HTR-8/SVneo (cell line): ENCODE results near the gene SPDL1.

ENCODE experiments used
- DNase-seq: peaks from one replicate; pipeline ENCODE4 v3.0.0; 2011; ENCODE audit warnings: low spot score, mixed read lengths; ENCODE audit not compliant: insufficient read length
- FAIRE-seq: peaks from 2 replicates; lab custom pipeline; 2011; peaks lifted over from hg19 to GRCh38; lab: Jason Lieb, UNC

Gene SPDL1, protein sequence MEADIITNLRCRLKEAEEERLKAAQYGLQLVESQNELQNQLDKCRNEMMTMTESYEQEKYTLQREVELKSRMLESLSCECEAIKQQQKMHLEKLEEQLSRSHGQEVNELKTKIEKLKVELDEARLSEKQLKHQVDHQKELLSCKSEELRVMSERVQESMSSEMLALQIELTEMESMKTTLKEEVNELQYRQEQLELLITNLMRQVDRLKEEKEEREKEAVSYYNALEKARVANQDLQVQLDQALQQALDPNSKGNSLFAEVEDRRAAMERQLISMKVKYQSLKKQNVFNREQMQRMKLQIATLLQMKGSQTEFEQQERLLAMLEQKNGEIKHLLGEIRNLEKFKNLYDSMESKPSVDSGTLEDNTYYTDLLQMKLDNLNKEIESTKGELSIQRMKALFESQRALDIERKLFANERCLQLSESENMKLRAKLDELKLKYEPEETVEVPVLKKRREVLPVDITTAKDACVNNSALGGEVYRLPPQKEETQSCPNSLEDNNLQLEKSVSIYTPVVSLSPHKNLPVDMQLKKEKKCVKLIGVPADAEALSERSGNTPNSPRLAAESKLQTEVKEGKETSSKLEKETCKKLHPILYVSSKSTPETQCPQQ

GRCh38 chr5:169583424-169584220 is at the start of gene SPDL1:
Gene SPDL1, plus strand, starts transcription at chr5:169583773. Its CDS starts 4,644 bp downstream, at chr5:169588417.
- FAIRE-seq = no peak
- DNase-seq = peak; percentile 91

GRCh38 chr5:169534311-169534880 is 49.2 kb upstream of the SPDL1 start:
- FAIRE-seq = no peak
- DNase-seq = no peak

- no peak for FAIRE-seq
Observed at GRCh38 chr5:169534939-169535338, 48.6 kb upstream of the SPDL1 start.

DNA sequence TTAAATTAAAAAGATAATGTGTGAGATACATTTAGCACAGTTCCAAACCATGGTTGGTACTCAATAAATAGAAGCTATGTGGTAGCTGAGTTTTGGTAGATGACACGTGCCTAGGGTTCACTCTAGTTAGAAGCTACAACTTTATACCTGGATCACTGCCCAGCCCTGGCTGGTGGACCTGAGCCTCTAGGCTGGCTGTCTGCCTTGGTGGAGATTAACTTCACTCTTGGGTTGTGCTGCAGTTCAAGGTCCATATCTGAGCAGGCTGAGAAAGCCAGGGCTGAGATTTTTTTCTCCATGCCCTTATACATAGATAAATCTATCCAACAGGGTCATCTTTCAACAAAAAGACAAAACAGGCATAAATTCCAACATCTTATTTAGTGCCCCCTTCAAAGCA is 44.6 kb upstream of the SPDL1 start:
- DNase-seq (no peak), FAIRE-seq (no peak)

More at GRCh38 chr5:169534939-169535338, 48.6 kb upstream of the SPDL1 start:
- DNase-seq = no peak

DNA sequence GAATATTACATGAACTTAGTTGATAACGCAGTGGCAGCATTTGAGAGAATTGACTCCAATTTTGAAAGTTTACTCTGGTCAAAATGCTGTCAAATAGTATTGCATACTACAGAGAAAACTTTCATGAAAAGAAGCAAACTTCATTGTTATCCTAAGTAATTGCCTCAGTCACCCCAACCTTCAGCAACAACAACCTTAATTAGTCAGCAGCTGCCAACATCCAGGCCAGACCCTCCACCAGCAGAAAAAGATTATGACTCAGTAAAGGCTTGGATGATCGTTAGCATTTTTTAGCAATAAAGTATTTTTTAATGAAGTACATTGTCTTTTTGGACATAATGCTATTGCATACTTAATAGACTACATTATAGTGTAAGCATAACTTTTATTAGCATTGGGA is 40.8 kb upstream of the SPDL1 start:
- FAIRE-seq (no peak), DNase-seq (no peak)

DNA sequence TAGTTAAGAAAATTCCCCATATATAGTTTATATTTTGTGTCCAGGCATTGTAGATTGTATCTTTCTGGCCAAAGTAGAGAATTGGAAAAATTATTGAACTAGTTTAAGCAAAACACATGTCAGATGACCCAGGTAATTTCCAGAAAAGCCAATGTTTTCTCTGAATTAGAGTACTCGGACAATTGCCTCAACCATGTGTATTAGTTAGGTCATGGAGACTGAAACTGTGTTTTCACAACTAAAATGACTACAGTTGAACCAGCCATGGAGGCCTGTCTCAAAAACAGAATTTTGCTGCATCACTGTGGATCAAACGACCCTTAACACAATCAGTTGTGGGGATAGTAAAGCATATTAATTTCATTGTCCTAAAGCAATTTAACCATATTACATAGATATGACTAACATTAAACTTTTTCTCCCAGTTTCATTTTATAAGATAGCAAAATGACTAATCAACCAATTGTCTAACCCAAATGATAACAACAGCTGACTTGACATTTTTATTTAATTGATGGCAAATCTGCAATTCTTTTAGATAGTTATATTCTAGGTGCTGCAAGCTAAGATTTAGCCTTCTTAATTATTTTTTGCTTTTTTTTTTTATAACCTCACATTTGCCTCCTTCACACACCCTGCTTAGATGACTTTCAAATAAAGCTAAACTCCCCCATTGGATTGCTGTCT is 39.2 kb upstream of the SPDL1 start:
- DNase-seq (no peak), FAIRE-seq (no peak)

DNA sequence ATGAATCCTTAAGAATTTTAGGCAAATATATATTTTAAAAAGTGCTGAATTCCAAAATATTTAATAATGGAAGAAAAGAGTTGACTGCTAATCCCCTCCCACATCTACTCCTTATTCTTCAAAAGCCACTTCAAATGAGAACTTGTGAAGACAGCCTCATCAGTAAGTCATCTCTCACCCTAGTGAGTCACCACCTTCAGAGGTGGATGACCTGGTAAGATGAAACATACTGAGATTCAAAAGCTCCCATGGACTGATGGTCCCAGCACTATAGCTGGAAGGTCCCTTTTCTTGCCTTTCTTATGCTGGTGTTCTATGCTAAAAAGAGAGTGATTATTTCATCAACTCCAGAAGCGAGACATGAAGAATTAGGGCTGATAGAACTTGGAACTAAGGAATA is 37.8 kb upstream of the SPDL1 start:
- no peak for FAIRE-seq

GRCh38 chr5:169546346-169546745 is 37.2 kb upstream of the SPDL1 start:
- DNase-seq (no peak), FAIRE-seq (no peak)

More for the DNA sequence above, 37.8 kb upstream of the SPDL1 start:
- peak; percentile 6 for DNase-seq

DNA sequence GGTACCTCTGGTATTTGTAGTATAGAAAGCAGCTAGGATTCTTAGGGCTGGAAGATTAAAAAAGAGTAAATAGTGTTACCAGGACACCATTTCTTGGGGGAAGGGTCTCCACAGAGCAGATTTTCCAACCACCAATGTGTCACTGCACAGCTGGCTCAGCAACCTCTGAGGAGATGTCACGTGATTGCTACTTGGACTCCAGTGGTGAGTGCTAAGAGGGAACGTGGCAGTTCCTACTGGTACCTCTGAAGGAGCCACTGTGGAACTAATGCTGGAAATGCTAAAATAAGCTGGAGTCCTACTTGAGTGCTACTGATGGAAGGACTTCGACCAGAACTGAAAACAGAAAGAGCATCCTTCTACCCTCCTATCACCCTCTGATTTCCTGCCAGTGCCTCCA is 36.1 kb upstream of the SPDL1 start:
- FAIRE-seq = no peak

GRCh38 chr5:169548315-169548714 is 35.3 kb upstream of the SPDL1 start:
- FAIRE-seq = no peak
- peak; percentile 46 for DNase-seq

More for the DNA sequence above, 36.1 kb upstream of the SPDL1 start:
- DNase-seq = no peak

DNA sequence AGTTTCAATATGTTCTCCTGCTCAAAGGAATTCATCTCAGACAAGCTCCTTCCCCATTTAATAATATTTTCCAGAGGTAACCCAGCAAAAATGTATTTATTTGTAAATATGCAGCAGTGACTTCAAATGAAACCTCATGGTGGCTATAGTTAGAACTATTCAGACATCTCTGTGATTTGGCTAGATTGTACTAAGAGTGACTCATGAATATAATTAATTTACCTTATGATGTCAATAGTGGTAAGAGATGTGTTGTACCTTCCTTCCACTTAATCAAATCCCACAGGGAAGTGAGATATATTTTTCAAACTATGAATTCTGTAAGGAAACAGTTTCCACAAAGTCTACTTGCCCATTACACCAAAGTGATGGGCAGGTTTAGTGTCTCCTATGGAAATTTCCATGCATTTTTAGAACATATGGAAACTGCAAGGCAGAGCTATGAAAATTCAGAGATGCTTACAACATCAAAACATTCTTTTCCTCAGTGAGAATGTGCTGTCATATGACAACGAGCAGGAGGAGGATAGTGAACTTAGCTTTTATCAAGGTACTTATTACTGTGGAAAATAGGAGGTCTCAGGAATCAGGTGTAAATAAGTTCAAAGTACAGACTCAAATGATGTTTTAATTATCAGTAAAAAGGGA is 34.0 kb upstream of the SPDL1 start:
- DNase-seq (no peak), FAIRE-seq (no peak)

DNA sequence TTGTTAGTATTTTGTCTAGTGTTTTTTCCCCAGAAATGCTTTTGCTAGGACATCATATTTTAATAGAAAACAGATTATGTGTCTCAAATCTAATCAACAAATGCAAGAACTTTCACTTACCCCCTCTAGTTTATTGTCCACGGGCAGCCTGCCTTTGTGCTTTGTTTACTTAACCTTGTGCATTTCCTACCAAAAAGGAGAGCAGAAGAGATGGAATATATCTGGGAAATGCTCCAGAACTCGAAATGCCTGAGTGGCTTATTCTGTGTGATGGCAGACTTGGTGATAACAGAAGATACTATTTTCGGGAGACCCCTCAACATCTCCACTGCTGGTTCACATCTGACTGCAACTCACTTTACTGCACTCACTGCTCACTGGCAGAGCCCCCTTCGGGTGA is 33.3 kb upstream of the SPDL1 start:
- DNase-seq (no peak), FAIRE-seq (no peak)

- FAIRE-seq = no peak
- DNase-seq = no peak
Observed at GRCh38 chr5:169551146-169551545, 32.4 kb upstream of the SPDL1 start.

GRCh38 chr5:169551696-169552095 is 31.9 kb upstream of the SPDL1 start:
- FAIRE-seq = no peak

DNA sequence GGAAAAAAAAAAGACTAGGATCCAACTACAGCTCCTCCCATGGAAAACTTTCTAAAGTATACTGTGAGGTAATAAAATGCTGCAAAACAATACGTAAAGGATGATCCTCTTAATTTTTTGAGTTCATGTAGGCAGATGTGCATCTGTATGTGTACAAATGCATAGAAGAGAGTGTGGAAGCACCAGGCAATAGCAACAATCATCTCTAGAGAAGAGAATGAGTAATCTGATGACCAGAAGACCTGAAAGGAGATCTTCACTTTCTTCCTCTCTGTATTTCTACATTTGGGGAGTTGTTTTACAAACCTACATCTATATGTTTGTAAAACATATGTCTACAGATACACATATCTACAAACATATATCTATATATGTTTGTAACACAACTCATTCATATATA is 29.3 kb upstream of the SPDL1 start:
- no peak for FAIRE-seq
- no peak for DNase-seq

More at GRCh38 chr5:169551696-169552095, 31.9 kb upstream of the SPDL1 start:
- DNase-seq = no peak

DNA sequence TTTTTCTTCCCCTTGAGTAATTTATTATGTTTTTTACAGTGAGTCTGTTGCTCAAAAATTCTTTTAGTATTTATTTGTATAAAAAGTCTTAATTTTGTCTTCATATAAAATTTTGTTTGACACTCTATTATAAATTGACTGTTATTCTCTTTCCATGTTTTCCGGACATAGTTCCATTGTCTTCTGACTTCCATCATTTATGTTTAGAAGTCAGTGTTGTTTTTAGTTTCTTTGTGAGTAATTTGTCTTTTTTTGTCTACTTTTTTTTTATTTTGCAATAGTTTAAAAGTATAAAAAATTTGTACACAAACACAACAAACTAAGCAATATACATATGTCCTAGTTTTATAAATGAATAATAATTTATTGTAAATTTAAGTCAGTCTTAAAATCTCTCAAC is 25.7 kb upstream of the SPDL1 start:
- no peak for FAIRE-seq
- no peak for DNase-seq

DNA sequence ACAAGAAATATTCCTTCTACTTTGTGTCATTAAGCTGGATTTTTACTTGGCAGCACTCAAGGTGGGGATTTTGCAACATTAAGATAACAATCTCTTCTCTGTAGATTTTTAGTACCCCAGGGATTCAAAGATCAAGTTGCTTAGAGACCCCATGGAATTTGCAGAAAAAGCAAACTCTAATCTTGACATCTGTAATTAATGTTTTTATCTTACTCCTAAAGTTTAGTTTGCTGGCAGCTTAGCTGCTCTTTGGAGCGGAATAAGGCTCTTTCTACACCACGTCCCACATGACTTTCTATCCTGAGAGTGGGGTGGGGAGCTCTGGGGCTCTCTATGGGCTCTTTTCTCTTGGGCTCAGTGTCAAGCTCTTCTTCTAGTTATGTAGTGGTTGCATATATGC is 21.7 kb upstream of the SPDL1 start:
- FAIRE-seq (no peak), DNase-seq (no peak)

DNA sequence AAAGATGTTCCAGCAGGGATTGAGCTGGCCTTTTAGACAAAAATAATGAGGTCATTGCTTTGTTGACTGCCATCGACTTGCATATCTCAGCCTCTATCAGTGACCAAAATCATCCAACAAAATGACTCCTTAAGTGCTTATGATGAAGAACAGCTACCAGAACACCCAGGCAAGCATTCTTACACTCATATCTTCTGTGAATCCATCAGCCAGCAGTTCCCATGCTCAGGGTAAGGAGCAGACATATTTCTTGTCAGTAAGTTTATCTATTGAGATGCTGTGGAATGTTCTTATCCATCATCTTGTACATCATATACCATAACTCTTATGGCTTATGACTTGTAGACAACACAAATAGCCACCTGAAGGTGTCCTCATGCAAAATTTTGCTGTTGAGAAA is 20.2 kb upstream of the SPDL1 start:
- no peak for DNase-seq
- FAIRE-seq = no peak

DNA sequence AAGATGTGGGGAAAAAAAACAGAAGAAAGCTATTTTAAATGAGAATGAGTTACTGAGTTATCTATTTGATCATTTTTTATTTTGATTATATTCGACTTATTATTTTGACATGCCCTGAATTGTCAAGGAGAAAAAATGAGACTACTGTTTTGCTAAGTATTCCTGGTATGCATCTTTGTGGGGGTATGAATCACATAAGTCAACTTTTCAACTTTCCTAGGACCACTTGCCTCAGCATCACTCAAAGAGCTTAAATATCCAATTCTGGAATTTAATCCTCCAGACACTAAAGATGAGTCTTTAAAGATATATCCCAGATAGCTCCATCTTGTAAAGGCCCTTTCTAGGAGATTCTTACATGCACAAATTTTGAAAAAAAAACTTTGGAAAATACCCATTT is 17.4 kb upstream of the SPDL1 start:
- no peak for FAIRE-seq
- no peak for DNase-seq

DNA sequence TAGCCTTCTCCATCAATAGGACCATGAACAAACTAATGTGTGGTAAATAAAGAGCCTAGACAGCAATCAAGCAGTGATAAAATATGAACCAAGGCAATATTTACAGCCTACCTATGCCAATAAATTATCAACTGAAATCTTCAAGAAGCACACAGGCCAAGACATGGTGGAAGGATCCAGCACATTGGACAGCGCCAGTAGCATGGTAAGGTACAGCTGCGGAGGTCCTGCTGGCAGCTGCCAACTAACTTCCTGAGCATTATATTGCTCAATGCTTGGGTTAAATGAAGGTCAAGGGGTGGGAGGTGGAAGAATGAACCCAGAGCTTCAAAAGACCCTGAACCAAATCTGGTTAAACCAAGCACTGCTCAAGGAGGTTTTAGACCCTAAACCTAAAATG is 16.5 kb upstream of the SPDL1 start:
- DNase-seq (no peak), FAIRE-seq (no peak)
